K562 (cell line): ENCODE results near the gene ZNF501. TPM values are rescaled to one million over a fixed set of nuclear protein-coding genes. Genes with fewer than 3 reads are reported as not detected.

ENCODE experiments used
- ATAC-seq: fragments of 200-7000 bp; cut with Tn5 transposase; 3 replicates; pipeline ENCODE4 v1.9.1; 2020; ENCODE audit warnings: moderate library complexity
- BruUV-seq: library from RNA; stranded (reverse); fragments of 400-500 nt; replicated peaks from 2 replicates; lab custom pipeline; 2021; lab: Mats Ljungman, UMichigan
- CTCF ChIA-PET: fragments of 300-600 bp; formaldehyde crosslinking; extraction: SDS; loops from one replicate; lab custom pipeline; 2021; ENCODE audit warnings: low intra/inter-chr PET ratio; lab: Yijun Ruan, JAX
- POLR2A ChIA-PET: fragments of 300-600, 350-650 bp; sonication (Branson Sonifier 250); formaldehyde crosslinking; extraction: SDS; loops from one replicate; lab custom pipeline; 2021; ENCODE audit warnings: antibody characterized with exemption, inconsistent platforms; lab: Yijun Ruan, JAX
- DNase-seq, 4 experiments: peaks; one replicate each; pipeline versions ENCODE4 v3.0.0 to v3.0.0-alpha.2; 2011 to 2018; ENCODE audit warnings: low spot score in 3 of 4, mixed read lengths in 3 of 4; ENCODE audit errors: extremely low read depth in 1 of 4
- FAIRE-seq: peaks from 2 replicates; lab custom pipeline; 2011; peaks lifted over from hg19 to GRCh38; lab: Jason Lieb, UNC
- H2AFZ ChIP-seq: 2 replicates; pipeline ENCODE4 v1.6.0; 2011; ENCODE audit warnings: low read depth, low read length, control low read depth, inconsistent platforms
- H3K27ac ChIP-seq: fragments of 200-600 bp; 3 replicates; pipeline ENCODE4 v1.8.0; 2011; ENCODE audit warnings: low read depth, mild to moderate bottlenecking, control low read depth, inconsistent platforms, low read length, moderate library complexity, mixed read lengths; ENCODE audit errors: extremely low read depth
- H3K27me3 ChIP-seq, 2 experiments: fragments of 300-600 bp in 1 of 2; 2 replicates in 1 of 2; 3 replicates in 1 of 2; pipeline versions ENCODE4 v1.6.0 to v1.8.0; 2011; ENCODE audit warnings: inconsistent platforms in 2 of 2, low read length in 2 of 2, mild to moderate bottlenecking in 1 of 2, mixed read lengths in 1 of 2, moderate library complexity in 1 of 2; ENCODE audit not compliant: control insufficient read depth in 2 of 2, insufficient read depth in 2 of 2
- H3K36me3 ChIP-seq: fragments of 300-600 bp; 3 replicates; pipeline ENCODE4 v1.8.0; 2011; ENCODE audit warnings: mild to moderate bottlenecking, low read length, inconsistent platforms; ENCODE audit not compliant: control insufficient read depth, insufficient read depth
- H3K4me1 ChIP-seq, 2 experiments: fragments of 200-600 bp in 1 of 2; replicated peaks in 1 of 2; 2 replicates in 1 of 2; 3 replicates in 1 of 2; pipeline versions ENCODE4 v1.5.1 to v1.8.0; 2011; ENCODE audit warnings: inconsistent platforms in 2 of 2, low read length in 2 of 2, mild to moderate bottlenecking in 1 of 2, mixed read lengths in 1 of 2, moderate library complexity in 1 of 2; ENCODE audit not compliant: control insufficient read depth in 2 of 2, insufficient read depth in 2 of 2
- H3K4me2 ChIP-seq: 2 replicates; pipeline ENCODE4 v1.6.1; 2011; ENCODE audit warnings: low read length, control low read depth, inconsistent platforms, mixed read lengths; ENCODE audit not compliant: insufficient read depth
- H3K4me3 ChIP-seq: fragments of 200-600 bp; sonication (generic), shearing (Covaris generic); 2 replicates; pipeline ENCODE4 v1.5.1; 2016; ENCODE audit warnings: control low read depth, inconsistent platforms
- H3K79me2 ChIP-seq: fragments of 200-600 bp; 3 replicates; pipeline ENCODE4 v1.8.0; 2011; ENCODE audit warnings: low read length, inconsistent platforms; ENCODE audit not compliant: control insufficient read depth, insufficient read depth
- H3K9ac ChIP-seq, 2 experiments: 2 replicates each; pipeline versions ENCODE4 v1.6.0 to v1.6.1; 2011; ENCODE audit warnings: low read depth in 2 of 2, low read length in 2 of 2, control low read depth in 1 of 2, inconsistent platforms in 1 of 2, mild to moderate bottlenecking in 1 of 2, mixed read lengths in 1 of 2; ENCODE audit not compliant: insufficient read depth in 1 of 2
- H3K9me1 ChIP-seq: one replicate; pipeline ENCODE4 v1.6.0; 2011; ENCODE audit warnings: inconsistent platforms, mild to moderate bottlenecking, low read length, moderate library complexity; ENCODE audit not compliant: control insufficient read depth, insufficient read depth
- H3K9me3 ChIP-seq: replicated peaks from 2 replicates; pipeline ENCODE4 v1.5.1; 2011; ENCODE audit warnings: low read depth, low read length, inconsistent platforms; ENCODE audit not compliant: control insufficient read depth, insufficient read depth
- H4K20me1 ChIP-seq: replicated peaks from 2 replicates; pipeline ENCODE4 v1.6.1; 2011; ENCODE audit warnings: low read length, inconsistent platforms, mixed read lengths; ENCODE audit not compliant: control insufficient read depth, insufficient read depth
- HDAC1 ChIP-seq, 2 experiments: fragments of 450-650 bp; IDR thresholded peaks; 2 replicates each; pipeline ENCODE4 v1.6.1; 2016 to 2017; ENCODE audit warnings: inconsistent platforms in 1 of 2, mild to moderate bottlenecking in 1 of 2, moderate library complexity in 1 of 2
- HDAC2 ChIP-seq: fragments of 450-650 bp; IDR thresholded peaks from 2 replicates; pipeline ENCODE4 v1.6.1; 2016; ENCODE audit warnings: mild to moderate bottlenecking
- KAT8 ChIP-seq: fragments of 450-650 bp; IDR thresholded peaks from 2 replicates; pipeline ENCODE4 v1.6.1; 2016; ENCODE audit warnings: low read depth, mild to moderate bottlenecking
- SUPT5H ChIP-seq: fragments of 450-650 bp; IDR thresholded peaks from 2 replicates; pipeline ENCODE4 v1.6.1; 2016
- TCF7L2 ChIP-seq: fragments of 150-350 bp; IDR thresholded peaks from 2 replicates; pipeline ENCODE4 v1.6.1; 2016; ENCODE audit warnings: low read depth, mild to moderate bottlenecking, low read length, moderate library complexity
- ZBTB2 ChIP-seq: fragments of 450-650 bp; IDR thresholded peaks from 2 replicates; pipeline ENCODE4 v1.6.1; 2016; ENCODE audit warnings: antibody characterized with exemption
- WGBS: fragments of 100-300 bp; shearing (Covaris generic); methylation state at CpG from one replicate; pipeline ENCODE4 v1.1.6; 2016; ENCODE audit warnings: low coverage, mixed read lengths; ENCODE audit not compliant: insufficient coverage; ENCODE audit errors: missing lambda C conversion rate; 5-methylcytosine and 5-hydroxymethylcytosine counted together
- in situ Hi-C: fragments of 300-500 bp; cut with MboI; formaldehyde crosslinking; loops from 4 replicates; pipeline ENCODE4 v1.15.0; 2018; ENCODE audit warnings: inconsistent platforms, mixed read lengths
- intact Hi-C: fragments of 100-400 bp; cut with micrococcal nuclease; formaldehyde crosslinking; loops from 2 replicates; pipeline ENCODE4 v1.14.2; 2022
- polyA plus RNA-seq, 8 experiments: library from polyadenylated mRNA; depleted of rRNA in 4 of 8; stranded (reverse) in 5 of 8; unstranded in 3 of 8; fragments of >200 nt; fragmentation: Nextera tagmentation in 2 of 8; fragmentation: Illumina TruSeq in 1 of 8; extraction: Ambion mirVana in 2 of 8; extraction: Trizol in 1 of 8; gene quantifications; 2 replicates each; pipeline versions ENCODE4 v1.2.1 to v1.2.3, GENCODE V29; 2011 to 2014; ENCODE audit warnings: inconsistent platforms in 1 of 8, missing spikeins in 1 of 8
- total RNA-seq, 7 experiments: library from RNA; depleted of rRNA in 6 of 7; stranded (reverse); fragments of >200 nt in 6 of 7; fragmentation: Illumina TruSeq in 2 of 7; extraction: Trizol in 2 of 7; gene quantifications; 2 replicates each; pipeline versions ENCODE4 v1.2.1 to v1.2.3, GENCODE V29; 2011 to 2021; ENCODE audit warnings: low replicate concordance in 1 of 7
- TF ChIP-seq, protein P1 (sequence below): IDR thresholded peaks from 2 replicates; pipeline ENCODE4 v1.6.1; 2012; ENCODE audit warnings: low read depth, low read length, improper control_type of control experiment, borderline replicate concordance
- TF ChIP-seq, protein P2 (sequence below), 2 experiments: fragments of 450-650 bp; IDR thresholded peaks; 2 replicates each; pipeline ENCODE4 v1.6.1; 2016
- TF ChIP-seq, protein P3 (sequence below): fragments of 250-450 bp; sonication (Bioruptor Pico); IDR thresholded peaks from 2 replicates; pipeline ENCODE4 v1.4.0; 2020; ENCODE audit warnings: mild to moderate bottlenecking

The ZNF501 gene
- total and polyA plus RNA-seq, 9 of the 15 experiments (the other 6 are each of a cell fraction or from before 2014, with no cell fraction given): 1.2 to 6.5 (median 3.7) TPM

GRCh38 chr3:44687898-44688297 is 41.5 kb upstream of the ZNF501 start:
- intact Hi-C loops (no loop called here), in situ Hi-C loops (no loop called here)
- H2AFZ ChIP-seq: no peak overlapping the region
- no peaks in the 10 kb centered on the region for H3K9me1 ChIP-seq
- peaks cover 5 to 14% of the 10 kb centered on the region in 2 experiments; a peak in 4 of 5 replicates for H3K27me3 ChIP-seq
- ChIA-PET POLR2A (no interaction called here), CTCF (no interaction called here)
- ATAC-seq (no peak), FAIRE-seq (no peak), DNase-seq (no peak)
- H3K79me2 ChIP-seq: no peaks in the 10 kb centered on the region
- no peak overlapping the region for H3K27ac ChIP-seq
- peaks cover 0 to 5% of the 10 kb centered on the region in 2 experiments; a peak in 1 of 5 replicates for H3K4me1 ChIP-seq
- 0% methylated on average over 1 of the region's 1 CpG for WGBS
- H4K20me1 ChIP-seq: no peaks in the 10 kb centered on the region
- no peaks in the 10 kb centered on the region; the same call in 1 of the 2 replicates for H3K9me3 ChIP-seq
- no peak overlapping the region for H3K4me3 ChIP-seq
- H3K9ac ChIP-seq: no peak overlapping the region
- H3K4me2 ChIP-seq: no peak overlapping the region
- TF ChIP-seq SUPT5H (no peak), ZBTB2 (no peak), HDAC2 (no peak), TCF7L2 (no peak), KAT8 (no peak), HDAC1 (IDR thresholded peaks at IDR 0.05) (no peak)
- TF ChIP-seq, protein P1, sequence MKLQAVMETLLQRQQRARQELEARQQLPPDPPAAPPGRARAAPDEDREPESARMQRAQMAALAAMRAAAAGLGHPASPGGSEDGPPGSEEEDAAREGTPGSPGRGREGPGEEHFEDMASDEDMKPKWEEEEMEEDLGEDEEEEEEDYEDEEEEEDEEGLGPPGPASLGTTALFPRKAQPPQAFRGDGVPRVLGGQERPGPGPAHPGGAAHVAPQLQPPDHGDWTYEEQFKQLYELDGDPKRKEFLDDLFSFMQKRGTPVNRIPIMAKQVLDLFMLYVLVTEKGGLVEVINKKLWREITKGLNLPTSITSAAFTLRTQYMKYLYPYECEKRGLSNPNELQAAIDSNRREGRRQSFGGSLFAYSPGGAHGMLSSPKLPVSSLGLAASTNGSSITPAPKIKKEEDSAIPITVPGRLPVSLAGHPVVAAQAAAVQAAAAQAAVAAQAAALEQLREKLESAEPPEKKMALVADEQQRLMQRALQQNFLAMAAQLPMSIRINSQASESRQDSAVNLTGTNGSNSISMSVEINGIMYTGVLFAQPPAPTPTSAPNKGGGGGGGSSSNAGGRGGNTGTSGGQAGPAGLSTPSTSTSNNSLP: no peak
- TF ChIP-seq, protein P2, sequence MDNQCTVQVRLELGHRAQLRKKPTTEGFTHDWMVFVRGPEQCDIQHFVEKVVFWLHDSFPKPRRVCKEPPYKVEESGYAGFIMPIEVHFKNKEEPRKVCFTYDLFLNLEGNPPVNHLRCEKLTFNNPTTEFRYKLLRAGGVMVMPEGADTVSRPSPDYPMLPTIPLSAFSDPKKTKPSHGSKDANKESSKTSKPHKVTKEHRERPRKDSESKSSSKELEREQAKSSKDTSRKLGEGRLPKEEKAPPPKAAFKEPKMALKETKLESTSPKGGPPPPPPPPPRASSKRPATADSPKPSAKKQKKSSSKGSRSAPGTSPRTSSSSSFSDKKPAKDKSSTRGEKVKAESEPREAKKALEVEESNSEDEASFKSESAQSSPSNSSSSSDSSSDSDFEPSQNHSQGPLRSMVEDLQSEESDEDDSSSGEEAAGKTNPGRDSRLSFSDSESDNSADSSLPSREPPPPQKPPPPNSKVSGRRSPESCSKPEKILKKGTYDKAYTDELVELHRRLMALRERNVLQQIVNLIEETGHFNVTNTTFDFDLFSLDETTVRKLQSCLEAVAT (IDR thresholded peaks at IDR 0.05): no peak
- TF ChIP-seq, protein P3, sequence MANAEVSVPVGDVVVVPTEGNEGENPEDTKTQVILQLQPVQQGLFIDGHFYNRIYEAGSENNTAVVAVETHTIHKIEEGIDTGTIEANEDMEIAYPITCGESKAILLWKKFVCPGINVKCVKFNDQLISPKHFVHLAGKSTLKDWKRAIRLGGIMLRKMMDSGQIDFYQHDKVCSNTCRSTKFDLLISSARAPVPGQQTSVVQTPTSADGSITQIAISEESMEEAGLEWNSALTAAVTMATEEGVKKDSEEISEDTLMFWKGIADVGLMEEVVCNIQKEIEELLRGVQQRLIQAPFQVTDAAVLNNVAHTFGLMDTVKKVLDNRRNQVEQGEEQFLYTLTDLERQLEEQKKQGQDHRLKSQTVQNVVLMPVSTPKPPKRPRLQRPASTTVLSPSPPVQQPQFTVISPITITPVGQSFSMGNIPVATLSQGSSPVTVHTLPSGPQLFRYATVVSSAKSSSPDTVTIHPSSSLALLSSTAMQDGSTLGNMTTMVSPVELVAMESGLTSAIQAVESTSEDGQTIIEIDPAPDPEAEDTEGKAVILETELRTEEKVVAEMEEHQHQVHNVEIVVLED (CRISPR knock-in tag): no peak
- no TSS peak for BruUV-seq
- H3K36me3 ChIP-seq: no peaks in the 10 kb centered on the region
